Measurements from ENCODE around the gene TMCC1. TPM values are rescaled to one million over a fixed set of nuclear protein-coding genes. Genes with fewer than 3 reads are reported as not detected.
"Not testable (repeated sequence)": the region's sequence is repeated elsewhere in the genome, so short reads cannot be mapped to it uniquely, and the experiment has no call there.

The TMCC1 gene
- total and polyA plus RNA-seq, 2 donors (not counting 3 experiments of a cell fraction or from before 2014, with no cell fraction given) = 17.4 to 38.4 TPM

GRCh38 chr3:129857899-129858298 is 35.6 kb downstream of the TMCC1 start:
- H3K27ac ChIP-seq (ENCODE audit: insufficient read depth, low read depth, low read length) = no peak overlapping the region
- no peaks in the 10 kb centered on the region for H3K9me3 ChIP-seq (replicated peaks; ENCODE audit: control insufficient read depth, insufficient read depth, low read length)
- dilution Hi-C loops (cut with MboI; ENCODE audit: extremely low pct_ligation_motif_present, low sequenced_read_pairs) = no loop called here
- DNase-seq (ENCODE audit: low read depth, low spot score) (no peak), FAIRE-seq (no peak)
- TF ChIP-seq EZH2 (IDR thresholded peaks at IDR 0.05; ENCODE audit: borderline replicate concordance, low read depth, low read length, severe bottlenecking) (no peak), POLR2A (IDR thresholded peaks at IDR 0.05; ENCODE audit: low read depth, low read length) (no peak), POLR2AphosphoS5 (IDR thresholded peaks at IDR 0.05; ENCODE audit: insufficient read depth, low read depth, low read length) (no peak), GATA2 (IDR thresholded peaks at IDR 0.05; ENCODE audit: insufficient read depth, insufficient read length, low read depth, low read length) (no peak), CTCF (IDR thresholded peaks at IDR 0.05; ENCODE audit: extremely low read depth in 1 of 2, insufficient read depth in 1 of 2, low read depth in 1 of 2, low read length in 2 of 2) (no peak), MAX (IDR thresholded peaks at IDR 0.05; ENCODE audit: insufficient read depth, insufficient read length) (no peak)
- H3K27me3 ChIP-seq (ENCODE audit: control insufficient read depth in 2 of 2, insufficient read depth in 2 of 2, low read length in 2 of 2) = no peaks in the 10 kb centered on the region
- H3K4me3 ChIP-seq (replicated peaks in 1 of 3; ENCODE audit: insufficient read depth in 1 of 3, low read depth in 1 of 3, low read length in 3 of 3) = no peak overlapping the region
- CTCF ChIA-PET = no interaction called here
- H3K79me2 ChIP-seq (ENCODE audit: control insufficient read depth, insufficient read depth, low read length) = peaks cover 23% of the 10 kb centered on the region
- no peak overlapping the region for H3K4me2 ChIP-seq (ENCODE audit: insufficient read depth, low read length)
- no peak overlapping the region for H3K9ac ChIP-seq (replicated peaks; ENCODE audit: extremely low read depth, insufficient read depth, low read length)
- POLR2A ChIA-PET = interaction anchor here (0.6 kb wide), 1 partner anchor 17 kb away, joined by 3 read pairs; no protein-coding TSS in a partner anchor
- H3K4me1 ChIP-seq (ENCODE audit: control insufficient read depth, extremely low read depth, insufficient read depth, low read length) = peaks cover 7% of the 10 kb centered on the region
- no peaks in the 10 kb centered on the region for H3K36me3 ChIP-seq (ENCODE audit: control insufficient read depth in 2 of 2, extremely low read depth in 1 of 2, insufficient read depth in 2 of 2, low read length in 2 of 2)
- no TSS peak for BruUV-seq (replicated peaks)
- no peaks in the 10 kb centered on the region for H4K20me1 ChIP-seq (replicated peaks; ENCODE audit: control insufficient read depth, extremely low read depth, insufficient read depth, low read length)
- intact Hi-C loops (cut with micrococcal nuclease) = no loop called here
- no peaks in the 10 kb centered on the region for H3K9me1 ChIP-seq (replicated peaks; ENCODE audit: control insufficient read depth, extremely low read depth, insufficient read depth, low read length)
- no peak overlapping the region for H2AFZ ChIP-seq (ENCODE audit: low read depth, low read length)

- POLR2A ChIA-PET; H3K4me1 ChIP-seq (ENCODE audit: control insufficient read depth, extremely low read depth, insufficient read depth, low read length); H3K4me3 ChIP-seq (replicated peaks in 1 of 3; ENCODE audit: insufficient read depth in 1 of 3, low read depth in 1 of 3, low read length in 3 of 3); H3K4me2 ChIP-seq (ENCODE audit: insufficient read depth, low read length); dilution Hi-C loops (cut with MboI; ENCODE audit: extremely low pct_ligation_motif_present, low sequenced_read_pairs); DNase-seq (ENCODE audit: low read depth, low spot score); H3K27me3 ChIP-seq (ENCODE audit: control insufficient read depth in 2 of 2, insufficient read depth in 2 of 2, low read length in 2 of 2); H3K9me1 ChIP-seq (replicated peaks; ENCODE audit: control insufficient read depth, extremely low read depth, insufficient read depth, low read length); H3K9me3 ChIP-seq (replicated peaks; ENCODE audit: control insufficient read depth, insufficient read depth, low read length); FAIRE-seq; H3K36me3 ChIP-seq (ENCODE audit: control insufficient read depth in 2 of 2, extremely low read depth in 1 of 2, insufficient read depth in 2 of 2, low read length in 2 of 2); H3K27ac ChIP-seq (ENCODE audit: insufficient read depth, low read depth, low read length); H2AFZ ChIP-seq (ENCODE audit: low read depth, low read length); BruUV-seq (replicated peaks); H3K9ac ChIP-seq (replicated peaks; ENCODE audit: extremely low read depth, insufficient read depth, low read length); intact Hi-C loops (cut with micrococcal nuclease); H4K20me1 ChIP-seq (replicated peaks; ENCODE audit: control insufficient read depth, extremely low read depth, insufficient read depth, low read length): not testable (repeated sequence)
- H3K79me2 ChIP-seq (ENCODE audit: control insufficient read depth, insufficient read depth, low read length) = peaks cover 18% of the 10 kb centered on the region
- CTCF ChIA-PET = interaction anchor here (0.9 to 1.1 kb wide), 2 partner anchors 9 to 36 kb away, joined by 3 read pairs; no protein-coding TSS in a partner anchor
Observed at GRCh38 chr3:129856790-129857189, 36.7 kb downstream of the TMCC1 start.
